Activated naive CD4-positive, alpha-beta T cell treated with anti-CD3 and anti-CD28 coated beads, Interleukin-2, amount 10 ng/mL, durations not matched to agents 7 days and 5 days (primary cell): ENCODE measurements around the gene GALNTL6.

Experiments used
- CTCF ChIA-PET: fragments of 350-600 bp; sonication (Branson Sonifier 250); formaldehyde crosslinking; loops from one replicate; lab custom pipeline; 2021; ENCODE audit warnings: antibody characterized with exemption; lab: Charles Lee
- DNase-seq: peaks from one replicate; pipeline ENCODE4 v3.0.0-alpha.2; 2020
- H3K27ac Mint-ChIP-seq: one replicate; pipeline ENCODE4 v1.8.0; 2021; ENCODE audit warnings: mild to moderate bottlenecking, moderate library complexity, mixed read lengths
- H3K27me3 Mint-ChIP-seq: one replicate; pipeline ENCODE4 v1.8.0; 2021; ENCODE audit warnings: mild to moderate bottlenecking, mixed read lengths
- H3K36me3 Mint-ChIP-seq: one replicate; pipeline ENCODE4 v1.8.0; 2021; ENCODE audit warnings: mixed read lengths
- H3K4me1 Mint-ChIP-seq: one replicate; pipeline ENCODE4 v1.8.0; 2021; ENCODE audit warnings: mixed read lengths
- H3K4me3 Mint-ChIP-seq: one replicate; pipeline ENCODE4 v1.8.0; 2021; ENCODE audit warnings: mild to moderate bottlenecking, moderate library complexity, mixed read lengths
- H3K9me3 Mint-ChIP-seq: one replicate; pipeline ENCODE4 v1.8.0; 2021; ENCODE audit warnings: mixed read lengths

The GALNTL6 gene

DNA sequence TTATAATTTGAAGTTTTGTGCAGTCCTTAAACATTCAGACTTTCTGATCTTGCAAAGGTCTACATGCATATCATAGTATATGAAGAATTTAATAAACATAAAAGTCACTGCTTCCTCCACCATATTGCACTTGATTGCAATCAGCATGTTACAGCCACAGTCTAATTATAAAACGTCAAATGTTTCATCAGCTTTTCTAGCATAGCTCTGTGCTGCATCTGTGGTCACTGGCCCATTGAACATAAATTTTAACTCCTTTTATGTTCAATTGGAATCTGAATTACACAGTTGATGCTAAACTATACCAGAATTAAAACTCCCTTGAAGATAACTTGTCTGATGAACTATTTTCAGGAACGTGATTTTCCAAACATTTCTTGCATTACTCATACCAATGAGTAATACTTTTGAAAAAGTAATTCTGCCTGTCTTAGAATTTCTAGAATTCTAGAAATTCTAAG, 329.1 kb downstream of the GALNTL6 start:
- CTCF ChIA-PET, result no interaction called here
- no peak for DNase-seq
- Mint-ChIP-seq H3K27me3 (no peaks in the 10 kb centered on the region), H3K9me3 (no peaks in the 10 kb centered on the region), H3K36me3 (no peaks in the 10 kb centered on the region), H3K4me1 (no peaks in the 10 kb centered on the region), H3K27ac (no peak overlapping the region), H3K4me3 (no peak overlapping the region)

DNA sequence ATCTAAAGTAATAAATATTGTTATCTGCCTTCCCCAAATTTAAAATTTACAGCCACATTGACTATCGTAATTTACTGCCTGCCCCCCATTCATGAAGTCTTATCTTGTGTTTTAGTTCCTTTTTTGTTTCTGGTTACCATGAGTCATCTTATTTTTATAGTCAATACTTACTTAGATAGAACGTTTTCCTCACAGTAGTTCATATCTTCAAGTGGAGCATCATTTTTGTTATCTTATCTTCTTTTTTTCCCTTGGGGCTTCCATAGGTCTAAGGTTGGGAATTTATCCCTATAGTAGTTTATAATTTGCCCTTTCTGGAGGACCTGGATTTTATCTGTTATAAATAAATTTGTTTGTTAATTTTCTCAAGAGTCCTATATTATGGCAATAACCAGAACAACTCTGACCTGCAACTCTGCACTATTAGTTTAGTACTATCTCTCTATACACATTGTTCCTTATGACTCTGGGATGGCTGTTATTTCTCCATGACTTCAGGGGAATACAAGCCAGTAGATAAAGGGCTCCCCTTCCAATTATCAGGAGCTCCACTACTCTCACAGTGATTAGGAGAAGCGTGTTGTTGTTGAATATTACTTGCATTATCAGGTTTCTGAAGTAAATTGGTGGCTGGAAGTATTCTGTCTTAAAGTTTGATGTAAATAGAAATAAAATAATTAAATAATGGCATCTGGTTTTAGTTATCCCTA, 330.6 kb downstream of the GALNTL6 start:
- no peak overlapping the region for H3K4me3 Mint-ChIP-seq
- CTCF ChIA-PET, result no interaction called here
- no peaks in the 10 kb centered on the region for H3K4me1 Mint-ChIP-seq
- H3K27ac Mint-ChIP-seq, result no peak overlapping the region
- DNase-seq, result no peak
- no peaks in the 10 kb centered on the region for H3K36me3 Mint-ChIP-seq
- no peaks in the 10 kb centered on the region for H3K9me3 Mint-ChIP-seq
- H3K27me3 Mint-ChIP-seq, result no peaks in the 10 kb centered on the region

DNA sequence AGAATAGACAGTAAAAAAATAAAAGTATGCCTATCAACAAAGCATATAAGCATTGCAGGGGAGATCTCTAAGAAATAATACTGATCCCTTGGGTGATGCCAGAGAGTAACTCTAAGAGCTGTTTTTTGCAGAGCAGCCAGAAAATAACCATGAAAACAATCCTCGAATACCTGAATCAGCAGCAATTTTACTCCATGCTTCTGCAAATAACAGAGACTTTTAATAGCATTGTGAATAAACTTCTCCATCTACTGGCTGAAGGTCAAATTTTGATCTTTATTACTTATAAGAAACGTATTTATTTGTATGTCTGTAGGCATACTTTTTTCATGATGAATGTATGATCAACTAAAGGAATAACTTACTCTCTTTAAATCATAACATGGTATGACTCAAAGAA, 334.5 kb downstream of the GALNTL6 start:
- no peaks in the 10 kb centered on the region for H3K4me1 Mint-ChIP-seq
- H3K27me3 Mint-ChIP-seq, result no peaks in the 10 kb centered on the region
- H3K36me3 Mint-ChIP-seq, result no peaks in the 10 kb centered on the region
- H3K9me3 Mint-ChIP-seq, result no peaks in the 10 kb centered on the region
- DNase-seq, result no peak
- CTCF ChIA-PET, result no interaction called here
- no peak overlapping the region for H3K27ac Mint-ChIP-seq
- no peak overlapping the region for H3K4me3 Mint-ChIP-seq

DNA sequence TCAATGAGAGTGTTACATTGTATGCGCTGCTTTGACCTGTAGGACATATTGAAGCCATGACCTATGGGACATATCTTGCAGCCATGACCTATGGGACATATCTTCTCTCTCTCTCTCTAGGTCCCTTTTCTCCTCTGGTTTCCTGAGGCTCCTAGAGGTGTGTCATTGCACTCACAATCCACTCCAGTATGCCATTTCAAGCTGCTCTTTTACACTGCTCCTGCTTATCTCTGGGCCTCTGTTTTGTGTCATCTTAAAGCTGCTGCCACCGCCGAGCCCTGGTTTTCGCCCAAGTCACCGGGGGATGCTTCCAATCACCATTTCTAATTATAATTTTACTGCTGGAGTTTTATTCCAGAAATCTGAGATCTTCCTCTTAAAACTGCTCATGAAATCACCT, 336.1 kb downstream of the GALNTL6 start:
- H3K9me3 Mint-ChIP-seq, result no peaks in the 10 kb centered on the region
- H3K4me1 Mint-ChIP-seq, result no peaks in the 10 kb centered on the region
- CTCF ChIA-PET, result no interaction called here
- H3K27ac Mint-ChIP-seq, result no peak overlapping the region
- no peak for DNase-seq
- no peaks in the 10 kb centered on the region for H3K36me3 Mint-ChIP-seq
- H3K4me3 Mint-ChIP-seq, result no peak overlapping the region
- no peaks in the 10 kb centered on the region for H3K27me3 Mint-ChIP-seq

DNA sequence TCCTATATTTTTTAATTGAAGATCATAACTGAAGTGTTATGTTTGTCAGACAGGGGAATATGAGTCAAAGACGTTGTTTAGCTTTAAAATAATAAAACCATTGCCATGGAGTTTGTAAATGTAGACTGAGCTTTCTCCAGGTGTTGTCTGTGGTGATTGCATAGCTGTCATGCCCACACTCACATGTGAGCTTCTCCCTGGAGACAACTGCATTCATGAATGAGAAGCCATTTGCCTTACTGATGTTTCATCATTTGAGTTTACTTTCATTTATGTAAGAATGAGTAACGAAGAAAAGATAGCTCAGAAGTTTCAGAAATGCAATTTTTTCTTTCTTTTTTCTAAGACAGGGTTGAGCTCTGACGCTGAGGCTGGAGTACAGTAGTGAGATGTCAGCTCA, 339.1 kb downstream of the GALNTL6 start:
- Mint-ChIP-seq H3K36me3 (no peaks in the 10 kb centered on the region), H3K9me3 (no peaks in the 10 kb centered on the region), H3K4me3 (no peak overlapping the region), H3K4me1 (no peaks in the 10 kb centered on the region), H3K27me3 (no peaks in the 10 kb centered on the region), H3K27ac (no peak overlapping the region)
- CTCF ChIA-PET, result no interaction called here
- no peak for DNase-seq

DNA sequence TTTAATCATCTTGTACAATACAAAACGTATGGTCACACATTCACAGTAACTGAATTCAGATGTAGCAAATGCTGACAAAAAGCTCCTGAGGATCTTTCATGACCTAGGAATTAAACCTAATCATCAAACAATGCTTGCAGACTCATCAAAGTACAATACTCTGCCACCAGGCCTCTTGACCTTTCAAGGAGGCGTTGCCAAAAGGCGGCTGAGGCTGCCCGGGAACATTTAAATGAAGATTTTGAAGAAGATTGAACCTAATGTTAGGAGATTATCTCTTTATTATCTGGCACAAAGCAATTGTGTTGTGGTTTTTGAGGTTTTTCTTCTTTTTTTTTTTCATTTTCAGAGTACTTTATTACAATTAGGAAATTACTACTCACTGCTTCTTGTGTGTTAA, 340.5 kb downstream of the GALNTL6 start:
- Mint-ChIP-seq H3K27ac (no peak overlapping the region), H3K4me3 (no peak overlapping the region), H3K9me3 (no peaks in the 10 kb centered on the region), H3K36me3 (no peaks in the 10 kb centered on the region), H3K4me1 (no peaks in the 10 kb centered on the region), H3K27me3 (no peaks in the 10 kb centered on the region)
- CTCF ChIA-PET, result no interaction called here
- no peak for DNase-seq

DNA sequence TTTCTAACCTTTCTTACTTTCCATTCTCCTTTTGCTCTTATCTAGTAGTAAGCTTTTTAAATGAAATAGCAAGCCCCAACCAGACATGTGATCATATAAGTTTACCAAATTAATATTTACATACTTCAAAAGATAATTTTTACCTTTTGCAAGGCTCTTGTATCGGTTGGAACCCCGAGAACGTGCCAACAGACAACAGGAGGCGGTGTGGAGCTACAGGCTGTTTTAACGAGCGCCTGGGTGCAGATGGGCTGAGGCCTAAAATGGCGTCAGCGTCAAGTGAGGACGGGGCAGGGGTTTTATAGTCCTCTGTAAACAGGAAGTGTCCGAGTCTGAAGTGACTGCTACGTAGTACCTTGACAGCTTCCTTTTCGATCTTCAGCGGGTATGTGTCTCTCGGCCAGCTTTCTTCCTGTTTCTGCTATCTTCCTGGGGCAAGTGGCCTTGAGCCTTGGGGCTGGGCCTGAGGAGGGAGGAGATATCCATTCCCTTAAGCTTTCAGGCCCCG, 342.7 kb downstream of the GALNTL6 start:
- Mint-ChIP-seq H3K4me3 (no peak overlapping the region), H3K4me1 (no peaks in the 10 kb centered on the region), H3K27ac (no peak overlapping the region), H3K27me3 (no peaks in the 10 kb centered on the region), H3K36me3 (no peaks in the 10 kb centered on the region), H3K9me3 (no peaks in the 10 kb centered on the region)
- no peak for DNase-seq
- CTCF ChIA-PET, result no interaction called here

DNA sequence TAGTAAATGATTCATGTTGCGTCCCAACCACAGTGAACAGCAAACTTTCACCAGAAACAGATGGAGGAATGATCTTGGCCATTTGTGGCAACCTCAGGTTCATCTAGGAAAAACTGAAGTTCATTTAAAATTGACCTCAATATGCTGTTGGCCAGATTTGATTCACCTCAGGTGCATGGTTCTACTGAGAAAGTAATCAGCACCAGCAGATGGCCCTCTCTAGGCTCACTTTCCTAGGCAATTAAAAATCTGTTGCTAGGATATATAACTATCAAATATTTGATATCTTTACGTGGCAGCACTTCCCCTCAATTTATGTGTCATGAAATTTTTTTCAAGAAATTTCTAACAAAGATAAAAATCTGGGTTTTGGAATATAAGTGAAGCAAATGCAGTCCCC, 344.7 kb downstream of the GALNTL6 start:
- Mint-ChIP-seq H3K4me3 (no peak overlapping the region), H3K27ac (no peak overlapping the region), H3K4me1 (no peaks in the 10 kb centered on the region), H3K36me3 (no peaks in the 10 kb centered on the region), H3K9me3 (no peaks in the 10 kb centered on the region), H3K27me3 (no peaks in the 10 kb centered on the region)
- CTCF ChIA-PET, result interaction anchor here (0.8 kb wide), 1 partner anchor 62 kb away, joined by 3 read pairs; no protein-coding TSS in a partner anchor
- no peak for DNase-seq

DNA sequence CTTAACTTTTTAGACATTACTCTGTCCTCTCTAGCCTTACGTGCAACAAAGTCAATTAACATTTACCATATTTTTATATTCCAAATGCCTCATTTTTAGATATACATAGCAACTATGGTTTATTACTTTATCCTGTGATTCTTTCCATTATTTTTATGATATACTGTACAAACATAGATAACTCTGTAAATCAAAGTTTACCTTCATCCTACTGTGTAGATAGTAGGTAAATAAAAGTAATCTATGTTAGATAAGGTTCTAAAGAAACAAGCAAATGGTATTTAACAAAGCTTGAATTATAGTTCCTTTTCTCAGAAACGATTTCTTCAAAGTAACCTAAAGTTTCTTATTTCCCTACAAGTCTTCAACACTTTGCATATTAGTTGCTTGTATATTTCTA, 350.0 kb downstream of the GALNTL6 start:
- Mint-ChIP-seq H3K27ac (no peak overlapping the region), H3K36me3 (no peaks in the 10 kb centered on the region), H3K4me1 (no peaks in the 10 kb centered on the region), H3K4me3 (no peak overlapping the region), H3K9me3 (no peaks in the 10 kb centered on the region), H3K27me3 (no peaks in the 10 kb centered on the region)
- no peak for DNase-seq
- CTCF ChIA-PET, result no interaction called here

DNA sequence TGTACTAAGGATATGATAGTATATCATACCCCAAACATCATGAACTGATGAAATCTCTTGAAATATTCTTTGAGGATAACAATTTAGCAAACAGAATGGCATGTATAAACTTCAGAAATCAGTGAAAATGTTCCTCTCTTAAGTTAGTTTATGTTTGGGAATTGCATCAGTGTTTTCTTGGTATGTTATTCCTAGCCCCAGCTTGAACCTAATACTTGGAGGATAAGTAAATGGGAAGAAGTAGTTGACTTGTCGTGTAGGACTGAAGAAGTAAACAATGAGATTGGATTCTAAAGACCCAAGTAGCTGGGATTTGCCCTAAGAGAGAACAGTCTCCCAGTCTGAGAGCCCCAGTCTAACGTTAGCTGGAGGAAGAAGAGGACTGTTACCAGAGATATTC, 355.7 kb downstream of the GALNTL6 start:
- Mint-ChIP-seq H3K4me1 (no peaks in the 10 kb centered on the region), H3K27ac (no peak overlapping the region), H3K36me3 (no peaks in the 10 kb centered on the region), H3K4me3 (no peak overlapping the region), H3K27me3 (no peaks in the 10 kb centered on the region), H3K9me3 (peaks cover 4% of the 10 kb centered on the region)
- CTCF ChIA-PET, result no interaction called here
- no peak for DNase-seq

DNA sequence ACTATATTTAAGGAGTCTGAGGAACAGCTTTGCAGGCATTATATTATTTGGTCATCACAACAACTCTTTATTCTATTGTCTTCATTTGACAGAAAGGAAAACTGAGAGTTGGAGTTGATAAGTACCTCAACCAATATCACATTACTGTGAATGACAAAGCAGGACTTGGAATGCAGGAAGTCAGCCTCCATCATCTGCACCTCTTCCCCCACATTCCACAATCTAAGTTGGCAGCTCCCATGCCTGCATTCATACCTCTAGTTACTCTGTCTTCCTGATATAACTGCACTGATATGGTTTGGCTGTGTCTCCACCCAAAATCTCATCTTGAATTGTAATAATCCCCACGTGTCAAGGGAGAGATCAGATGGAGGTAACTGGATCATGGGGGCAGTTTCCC, 356.7 kb downstream of the GALNTL6 start:
- DNase-seq, result no peak
- H3K9me3 Mint-ChIP-seq, result peaks cover 4% of the 10 kb centered on the region
- H3K27ac Mint-ChIP-seq, result no peak overlapping the region
- no peaks in the 10 kb centered on the region for H3K27me3 Mint-ChIP-seq
- H3K4me3 Mint-ChIP-seq, result no peak overlapping the region
- CTCF ChIA-PET, result no interaction called here
- no peaks in the 10 kb centered on the region for H3K4me1 Mint-ChIP-seq
- H3K36me3 Mint-ChIP-seq, result no peaks in the 10 kb centered on the region

DNA sequence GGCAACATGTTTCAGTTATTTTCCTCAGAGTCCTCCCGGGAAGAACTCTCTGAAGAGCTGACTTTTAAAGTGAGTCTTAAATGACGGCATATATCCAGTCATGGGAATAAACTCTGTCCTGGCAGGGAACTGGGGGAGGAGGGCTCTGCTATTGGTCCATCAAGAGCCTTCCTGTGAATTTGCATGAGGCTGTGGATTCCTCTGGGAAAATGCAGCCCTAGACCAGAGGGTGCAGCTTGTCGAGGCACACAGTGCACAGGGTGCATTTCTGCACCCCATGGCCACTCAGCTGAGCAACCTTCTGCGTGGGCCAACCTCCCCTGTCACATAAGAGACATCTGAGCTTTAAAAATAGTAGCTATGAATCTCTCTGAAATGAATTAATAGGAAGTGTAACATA, 360.0 kb downstream of the GALNTL6 start:
- H3K9me3 Mint-ChIP-seq, result peaks cover 4% of the 10 kb centered on the region
- no peak for DNase-seq
- no peak overlapping the region for H3K4me3 Mint-ChIP-seq
- no peak overlapping the region for H3K27ac Mint-ChIP-seq
- CTCF ChIA-PET, result no interaction called here
- no peaks in the 10 kb centered on the region for H3K27me3 Mint-ChIP-seq
- no peaks in the 10 kb centered on the region for H3K4me1 Mint-ChIP-seq
- no peaks in the 10 kb centered on the region for H3K36me3 Mint-ChIP-seq

DNA sequence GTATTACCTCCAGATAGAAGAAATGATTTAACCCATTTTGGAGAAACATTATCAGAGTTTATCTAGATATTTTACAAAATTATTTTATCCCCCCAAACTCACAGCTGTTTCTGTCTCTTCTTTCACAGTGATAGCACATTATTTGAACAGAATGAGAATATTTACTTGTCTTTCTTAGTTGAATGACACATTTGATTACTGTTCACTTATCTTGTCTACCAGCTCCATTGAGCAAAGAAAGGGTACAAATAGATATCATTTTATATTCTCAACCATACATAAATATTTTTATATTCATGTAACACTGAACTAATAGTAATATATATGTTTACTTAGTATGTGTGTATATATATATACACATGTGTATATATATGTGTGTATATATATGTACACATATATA, 364.2 kb downstream of the GALNTL6 start:
- no peaks in the 10 kb centered on the region for H3K4me1 Mint-ChIP-seq
- no peak overlapping the region for H3K27ac Mint-ChIP-seq
- H3K36me3 Mint-ChIP-seq, result no peaks in the 10 kb centered on the region
- peaks cover 3% of the 10 kb centered on the region for H3K9me3 Mint-ChIP-seq
- H3K4me3 Mint-ChIP-seq, result no peak overlapping the region
- DNase-seq, result no peak
- H3K27me3 Mint-ChIP-seq, result no peaks in the 10 kb centered on the region
- CTCF ChIA-PET, result no interaction called here

DNA sequence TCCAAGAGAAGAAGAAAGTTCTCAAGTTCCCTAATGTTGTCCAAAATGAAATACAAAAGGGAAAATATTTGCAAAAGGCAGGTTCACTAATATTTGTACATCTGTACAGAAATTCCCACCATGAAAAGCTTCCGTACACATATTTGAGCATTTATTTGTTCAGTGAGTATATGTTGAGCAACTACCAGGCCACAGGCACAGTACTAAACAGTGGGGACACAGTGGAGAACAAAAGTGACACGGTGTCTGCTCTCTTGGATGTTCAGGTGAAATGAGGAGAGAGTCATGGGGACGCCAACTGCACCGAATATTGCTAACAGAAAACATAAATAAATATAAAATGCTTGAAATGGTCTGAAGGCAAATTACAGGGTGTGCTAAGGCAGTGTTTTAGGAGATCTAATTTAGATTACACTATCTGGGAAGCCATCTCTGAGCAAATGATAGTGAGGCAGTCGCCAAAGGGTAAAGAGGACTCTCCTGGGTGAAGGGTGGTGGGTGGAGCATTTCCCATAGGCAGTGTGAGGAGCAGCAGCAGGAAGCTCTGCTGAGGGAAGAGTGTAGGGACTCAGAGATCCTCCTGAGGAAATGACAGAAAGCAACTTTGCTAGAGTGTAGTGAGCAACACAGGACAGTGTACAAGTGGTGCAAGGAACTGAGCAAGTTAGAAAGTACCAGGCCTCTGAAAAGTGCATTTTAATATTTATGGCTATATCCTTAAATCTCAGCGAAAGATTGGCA, 375.2 kb downstream of the GALNTL6 start:
- H3K36me3 Mint-ChIP-seq, result no peaks in the 10 kb centered on the region
- CTCF ChIA-PET, result no interaction called here
- no peak for DNase-seq
- no peaks in the 10 kb centered on the region for H3K27me3 Mint-ChIP-seq
- no peak overlapping the region for H3K4me3 Mint-ChIP-seq
- H3K4me1 Mint-ChIP-seq, result no peaks in the 10 kb centered on the region
- no peak overlapping the region for H3K27ac Mint-ChIP-seq
- H3K9me3 Mint-ChIP-seq, result peaks cover 1% of the 10 kb centered on the region

DNA sequence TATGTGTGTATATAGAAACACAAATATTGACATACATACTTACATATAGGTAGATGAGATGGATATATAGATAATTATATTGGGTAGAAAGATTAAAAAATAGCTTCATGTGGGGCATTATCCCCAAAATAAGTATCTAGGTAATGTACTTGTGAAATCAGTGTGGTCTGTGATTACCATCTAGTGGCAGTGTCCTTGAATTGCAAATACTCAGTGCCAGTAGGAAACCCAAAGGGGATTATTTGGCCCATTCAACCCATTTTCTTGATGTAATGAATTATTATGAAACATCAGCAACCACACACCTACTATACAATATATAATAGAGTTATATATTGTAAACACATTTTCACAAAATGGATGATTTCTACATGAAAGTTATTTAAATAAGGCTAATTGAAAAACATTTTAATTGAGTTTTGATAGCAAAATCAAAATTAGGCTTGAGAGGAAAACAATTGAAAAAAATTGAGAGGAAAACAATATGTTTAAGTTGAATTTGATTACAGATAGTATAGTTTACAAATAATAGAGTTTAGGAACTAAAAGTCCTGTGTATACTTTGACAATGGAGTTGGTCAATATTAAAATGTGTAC, 389.4 kb downstream of the GALNTL6 start:
- H3K4me3 Mint-ChIP-seq, result no peak overlapping the region
- CTCF ChIA-PET, result no interaction called here
- H3K27ac Mint-ChIP-seq, result no peak overlapping the region
- H3K36me3 Mint-ChIP-seq, result no peaks in the 10 kb centered on the region
- H3K27me3 Mint-ChIP-seq, result no peaks in the 10 kb centered on the region
- peaks cover 5% of the 10 kb centered on the region for H3K9me3 Mint-ChIP-seq
- no peak for DNase-seq
- no peaks in the 10 kb centered on the region for H3K4me1 Mint-ChIP-seq
